SK-N-SH treated with all-trans-retinoic acid at 6 μM for 48 hours (cell line): Measurements from ENCODE around the gene KAZALD1.

Experiments
- CSDC2 ChIP-seq: fragments of 250-450 bp; sonication (Bioruptor Pico); IDR thresholded peaks from 2 replicates; pipeline ENCODE4 v1.5.0; 2020; ENCODE audit warnings: mild to moderate bottlenecking, moderate library complexity
- GLIS3 ChIP-seq: fragments of 250-450 bp; sonication (Bioruptor Pico); IDR thresholded peaks from 2 replicates; pipeline ENCODE4 v1.5.0; 2020; ENCODE audit warnings: mild to moderate bottlenecking, moderate library complexity
- TOX ChIP-seq: fragments of 250-450 bp; sonication (Bioruptor Pico); IDR thresholded peaks from 2 replicates; pipeline ENCODE4 v1.8.0; 2021; ENCODE audit warnings: mild to moderate bottlenecking, moderate library complexity, borderline replicate concordance
- ZC3H10 ChIP-seq: fragments of 250-450 bp; sonication (Bioruptor Pico); IDR thresholded peaks from 2 replicates; pipeline ENCODE4 v1.5.1; 2021; ENCODE audit warnings: mild to moderate bottlenecking, moderate library complexity
- ZFP3 ChIP-seq: fragments of 250-450 bp; sonication (Bioruptor Pico); IDR thresholded peaks from 2 replicates; pipeline ENCODE4 v1.5.0; 2020; ENCODE audit warnings: mild to moderate bottlenecking, moderate library complexity
- ZFP30 ChIP-seq: fragments of 450-650 bp; formaldehyde crosslinking; IDR thresholded peaks from 2 replicates; pipeline ENCODE4 v1.5.0; 2022; ENCODE audit warnings: mild to moderate bottlenecking, moderate library complexity
- TF ChIP-seq, protein P1 (sequence below): fragments of 250-450 bp; sonication (Bioruptor Pico); IDR thresholded peaks from 2 replicates; pipeline ENCODE4 v1.8.0; 2020; ENCODE audit warnings: mild to moderate bottlenecking, moderate library complexity, borderline replicate concordance

DNA sequence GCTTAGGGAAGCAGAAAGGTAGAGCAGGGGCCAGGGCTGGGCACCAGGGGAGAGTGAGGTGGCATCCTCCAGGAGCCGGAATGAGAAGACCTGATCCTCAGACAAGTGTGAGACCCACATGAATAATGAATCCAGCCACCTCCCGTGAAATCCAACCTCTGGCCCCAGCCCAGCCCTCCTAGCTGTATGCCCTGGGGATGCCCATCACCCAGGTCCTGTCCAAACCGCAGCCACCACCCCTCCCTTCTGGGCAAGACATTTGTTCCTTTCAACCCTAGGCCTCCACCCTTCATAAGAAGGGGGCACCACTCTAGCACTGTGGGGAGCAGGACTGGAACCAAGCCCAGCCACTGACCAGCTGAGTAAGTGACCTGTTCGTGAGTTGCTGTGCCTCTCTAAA lies 40.5 kb upstream of the KAZALD1 start:
- TF ChIP-seq ZFP3 (CRISPR knock-in tag) = no peak
- TF ChIP-seq CSDC2 (CRISPR knock-in tag) = no peak
- no peak for TF ChIP-seq GLIS3 (CRISPR knock-in tag)
- TF ChIP-seq, protein P1, sequence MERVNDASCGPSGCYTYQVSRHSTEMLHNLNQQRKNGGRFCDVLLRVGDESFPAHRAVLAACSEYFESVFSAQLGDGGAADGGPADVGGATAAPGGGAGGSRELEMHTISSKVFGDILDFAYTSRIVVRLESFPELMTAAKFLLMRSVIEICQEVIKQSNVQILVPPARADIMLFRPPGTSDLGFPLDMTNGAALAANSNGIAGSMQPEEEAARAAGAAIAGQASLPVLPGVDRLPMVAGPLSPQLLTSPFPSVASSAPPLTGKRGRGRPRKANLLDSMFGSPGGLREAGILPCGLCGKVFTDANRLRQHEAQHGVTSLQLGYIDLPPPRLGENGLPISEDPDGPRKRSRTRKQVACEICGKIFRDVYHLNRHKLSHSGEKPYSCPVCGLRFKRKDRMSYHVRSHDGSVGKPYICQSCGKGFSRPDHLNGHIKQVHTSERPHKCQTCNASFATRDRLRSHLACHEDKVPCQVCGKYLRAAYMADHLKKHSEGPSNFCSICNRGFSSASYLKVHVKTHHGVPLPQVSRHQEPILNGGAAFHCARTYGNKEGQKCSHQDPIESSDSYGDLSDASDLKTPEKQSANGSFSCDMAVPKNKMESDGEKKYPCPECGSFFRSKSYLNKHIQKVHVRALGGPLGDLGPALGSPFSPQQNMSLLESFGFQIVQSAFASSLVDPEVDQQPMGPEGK (CRISPR knock-in tag) = no peak
- TF ChIP-seq ZC3H10 (CRISPR knock-in tag) = no peak
- no peak for TF ChIP-seq ZFP30 (CRISPR knock-in tag)
- TF ChIP-seq TOX (CRISPR knock-in tag) = no peak
